Measurements from ENCODE around the gene CD163L1.
"Not testable (repeated sequence)": the region's sequence is repeated elsewhere in the genome, so short reads cannot be mapped to it uniquely, and the experiment has no call there.

CD163L1 gene

GRCh38 chr12:7337790-7338189 lies 106.2 kb downstream of the CD163L1 start:
- in situ Hi-C loops (cut with HindIII; ENCODE audit: low sequenced_read_pairs): not testable (repeated sequence)

GRCh38 chr12:7327918-7328317 lies 116.0 kb downstream of the CD163L1 start:
- in situ Hi-C loops (cut with HindIII; ENCODE audit: low sequenced_read_pairs): no loop called here

GRCh38 chr12:7324176-7324575 lies 119.8 kb downstream of the CD163L1 start:
- in situ Hi-C loops (cut with HindIII; ENCODE audit: low sequenced_read_pairs): no loop called here

GRCh38 chr12:7322599-7322998 lies 121.4 kb downstream of the CD163L1 start:
- in situ Hi-C loops (cut with HindIII; ENCODE audit: low sequenced_read_pairs): no loop called here

- in situ Hi-C loops (cut with HindIII; ENCODE audit: low sequenced_read_pairs): no loop called here
Observed at GRCh38 chr12:7321624-7322023, 122.3 kb downstream of the CD163L1 start.

- in situ Hi-C loops (cut with HindIII; ENCODE audit: low sequenced_read_pairs): no loop called here
Observed at GRCh38 chr12:7319930-7320329, 124.0 kb downstream of the CD163L1 start.

GRCh38 chr12:7310070-7310469 lies 133.9 kb downstream of the CD163L1 start:
- in situ Hi-C loops (cut with HindIII; ENCODE audit: low sequenced_read_pairs): no loop called here
